ENCODE measurements around the gene ENTPD8. TPM values are rescaled to one million over a fixed set of nuclear protein-coding genes. Genes with fewer than 3 reads are reported as not detected.

The ENTPD8 gene
- total and polyA plus RNA-seq, 2 donors (not counting 1 experiment from before 2014, with no cell fraction given), result not detected

- H3K9me3 Mint-ChIP-seq (ENCODE audit: insufficient read depth), result no peaks in the 10 kb centered on the region
- TF ChIP-seq CTCF (IDR thresholded peaks at IDR 0.05) (no peak), EZH2 (IDR thresholded peaks at IDR 0.05; ENCODE audit: borderline replicate concordance, insufficient read depth, low read depth, low read length, poor library complexity, severe bottlenecking) (no peak)
- no peak overlapping the region for H3K4me3 Mint-ChIP-seq
- no peak for DNase-seq
- H3K27me3 Mint-ChIP-seq, result no peaks in the 10 kb centered on the region
- Histone ChIP-seq H3K27me3 (replicated peaks in 1 of 4; ENCODE audit: control extremely low read depth in 1 of 4, control insufficient read depth in 3 of 4, insufficient read depth in 4 of 4, low read length in 3 of 4) (no peaks in the 10 kb centered on the region), H3K9me3 (ENCODE audit: control extremely low read depth in 1 of 3, control insufficient read depth in 2 of 3, insufficient read depth in 1 of 3, low read length in 2 of 3) (peaks cover 0 to 4% (median 0%) of the 10 kb centered on the region in 3 donors), H3K27ac (ENCODE audit: low read length in 2 of 2) (no peak overlapping the region), H3K9ac (ENCODE audit: low read length) (no peak overlapping the region), H3K4me2 (replicated peaks; ENCODE audit: low read depth, low read length, poor library complexity, severe bottlenecking) (no peak overlapping the region), H3K36me3 (replicated peaks in 1 of 2; ENCODE audit: control extremely low read depth in 1 of 2, control insufficient read depth in 1 of 2, extremely low read depth in 1 of 2, insufficient read depth in 2 of 2, low read length in 1 of 2) (peaks cover 0 to 4% of the 10 kb centered on the region in 2 experiments), H3K79me2 (ENCODE audit: control insufficient read depth, insufficient read depth, low read length) (peaks cover 2% of the 10 kb centered on the region), H3K4me3 (ENCODE audit: control extremely low read depth in 1 of 5, extremely low read depth in 1 of 5, insufficient read depth in 1 of 5, low read depth in 2 of 5, low read length in 4 of 5) (no peak overlapping the region), H4K20me1 (ENCODE audit: control insufficient read depth, insufficient read depth, low read length, poor library complexity, severe bottlenecking) (peaks cover 4% of the 10 kb centered on the region), H3K4me1 (ENCODE audit: control insufficient read depth in 2 of 2, insufficient read depth in 2 of 2, low read length in 2 of 2) (peaks cover 5 to 8% of the 10 kb centered on the region in 2 donors), H2AFZ (ENCODE audit: insufficient read depth, low read depth, low read length, poor library complexity, severe bottlenecking) (no peak overlapping the region)
- ChIA-PET CTCF (no interaction called here), POLR2A (no interaction called here)
- no peak for ATAC-seq (ENCODE audit: low read depth)
- intact Hi-C loops (cut with micrococcal nuclease), result no loop called here
- WGBS (ENCODE audit: insufficient coverage), result 96% methylated on average over 16 of the region's 23 CpGs
- H3K4me1 Mint-ChIP-seq, result peaks cover 6% of the 10 kb centered on the region
- no peak overlapping the region for H3K27ac Mint-ChIP-seq
These were observed 48.7 kb downstream of the ENTPD8 start for GRCh38 chr9:137392232-137393007.

- 90% methylated on average over 22 of the region's 22 CpGs for WGBS (ENCODE audit: insufficient coverage)
- Histone ChIP-seq H3K27ac (ENCODE audit: low read length in 2 of 2) (no peak overlapping the region), H2AFZ (ENCODE audit: insufficient read depth, low read depth, low read length, poor library complexity, severe bottlenecking) (no peak overlapping the region), H3K79me2 (ENCODE audit: control insufficient read depth, insufficient read depth, low read length) (peaks cover 2% of the 10 kb centered on the region), H3K9ac (ENCODE audit: low read length) (no peak overlapping the region), H3K4me3 (ENCODE audit: control extremely low read depth in 1 of 5, extremely low read depth in 1 of 5, insufficient read depth in 1 of 5, low read depth in 2 of 5, low read length in 4 of 5) (no peak overlapping the region), H3K36me3 (replicated peaks in 1 of 2; ENCODE audit: control extremely low read depth in 1 of 2, control insufficient read depth in 1 of 2, extremely low read depth in 1 of 2, insufficient read depth in 2 of 2, low read length in 1 of 2) (peaks cover 0 to 4% of the 10 kb centered on the region in 2 experiments), H3K4me2 (replicated peaks; ENCODE audit: low read depth, low read length, poor library complexity, severe bottlenecking) (no peak overlapping the region), H4K20me1 (ENCODE audit: control insufficient read depth, insufficient read depth, low read length, poor library complexity, severe bottlenecking) (no peaks in the 10 kb centered on the region), H3K9me3 (ENCODE audit: control extremely low read depth in 1 of 3, control insufficient read depth in 2 of 3, insufficient read depth in 1 of 3, low read length in 2 of 3) (no peaks in the 10 kb centered on the region), H3K4me1 (ENCODE audit: control insufficient read depth in 2 of 2, insufficient read depth in 2 of 2, low read length in 2 of 2) (peaks cover 9 to 13% of the 10 kb centered on the region in 2 donors), H3K27me3 (replicated peaks in 1 of 4; ENCODE audit: control extremely low read depth in 1 of 4, control insufficient read depth in 3 of 4, insufficient read depth in 4 of 4, low read length in 3 of 4) (no peaks in the 10 kb centered on the region)
- Mint-ChIP-seq H3K27me3 (no peaks in the 10 kb centered on the region), H3K27ac (no peak overlapping the region), H3K9me3 (ENCODE audit: insufficient read depth) (no peaks in the 10 kb centered on the region), H3K4me1 (peaks cover 3% of the 10 kb centered on the region), H3K4me3 (no peak overlapping the region)
- TF ChIP-seq EZH2 (IDR thresholded peaks at IDR 0.05; ENCODE audit: borderline replicate concordance, insufficient read depth, low read depth, low read length, poor library complexity, severe bottlenecking) (no peak), CTCF (IDR thresholded peaks at IDR 0.05) (no peak)
- CTCF ChIA-PET, result interaction anchor here (0.5 kb wide), 1 partner anchor 21 kb away, joined by 4 read pairs; no protein-coding TSS in a partner anchor
- DNase-seq, result no peak
- ATAC-seq (ENCODE audit: low read depth), result no peak
- intact Hi-C loops (cut with micrococcal nuclease), result no loop called here
- POLR2A ChIA-PET, result interaction anchor here (0.6 kb wide), 1 partner anchor 159 kb away, joined by 3 read pairs; no protein-coding TSS in a partner anchor
These were observed 49.8 kb downstream of the ENTPD8 start for GRCh38 chr9:137391411-137391754.

Measured in B cell (primary cell).